PFSK-1 (cell line): ENCODE results near the gene TSFM.

Experiments used
- FOXP2 ChIP-seq: optimal IDR thresholded peaks from 2 replicates; pipeline ENCODE3; 2011; ENCODE audit warnings: borderline replicate concordance, control low read depth, inconsistent platforms; ENCODE audit not compliant: insufficient read depth; ENCODE audit errors: extremely low read length, extremely low read depth
- POLR2AphosphoS5 ChIP-seq: IDR thresholded peaks from 2 replicates; pipeline ENCODE4 v1.6.1; 2012; ENCODE audit warnings: low read depth, mild to moderate bottlenecking, control low read depth, low read length, moderate library complexity
- SIN3A ChIP-seq: IDR thresholded peaks from 2 replicates; pipeline ENCODE4 v1.6.1; 2012; ENCODE audit warnings: mild to moderate bottlenecking, low read length, moderate library complexity, borderline replicate concordance; ENCODE audit not compliant: insufficient read depth
- TAF1 ChIP-seq: IDR thresholded peaks from 2 replicates; pipeline ENCODE4 v1.6.1; 2012; ENCODE audit warnings: low read length, control low read depth, borderline replicate concordance; ENCODE audit not compliant: insufficient read depth
- TF ChIP-seq, protein P1 (sequence below), 2 experiments: IDR thresholded peaks; 2 replicates each; pipeline versions ENCODE4 v1.6.1 to v1.8.0; 2011 to 2012; ENCODE audit warnings: low read depth in 2 of 2, low read length in 2 of 2, control low read depth in 1 of 2, inconsistent platforms in 1 of 2, mild to moderate bottlenecking in 1 of 2, moderate library complexity in 1 of 2; ENCODE audit not compliant: insufficient read depth in 1 of 2

GRCh38 chr12:57756406-57757341 is 25.9 kb upstream of the TSFM start:
- TF ChIP-seq TAF1, result no peak
- no peak for TF ChIP-seq POLR2AphosphoS5
- TF ChIP-seq SIN3A, result no peak
- TF ChIP-seq, protein P1, sequence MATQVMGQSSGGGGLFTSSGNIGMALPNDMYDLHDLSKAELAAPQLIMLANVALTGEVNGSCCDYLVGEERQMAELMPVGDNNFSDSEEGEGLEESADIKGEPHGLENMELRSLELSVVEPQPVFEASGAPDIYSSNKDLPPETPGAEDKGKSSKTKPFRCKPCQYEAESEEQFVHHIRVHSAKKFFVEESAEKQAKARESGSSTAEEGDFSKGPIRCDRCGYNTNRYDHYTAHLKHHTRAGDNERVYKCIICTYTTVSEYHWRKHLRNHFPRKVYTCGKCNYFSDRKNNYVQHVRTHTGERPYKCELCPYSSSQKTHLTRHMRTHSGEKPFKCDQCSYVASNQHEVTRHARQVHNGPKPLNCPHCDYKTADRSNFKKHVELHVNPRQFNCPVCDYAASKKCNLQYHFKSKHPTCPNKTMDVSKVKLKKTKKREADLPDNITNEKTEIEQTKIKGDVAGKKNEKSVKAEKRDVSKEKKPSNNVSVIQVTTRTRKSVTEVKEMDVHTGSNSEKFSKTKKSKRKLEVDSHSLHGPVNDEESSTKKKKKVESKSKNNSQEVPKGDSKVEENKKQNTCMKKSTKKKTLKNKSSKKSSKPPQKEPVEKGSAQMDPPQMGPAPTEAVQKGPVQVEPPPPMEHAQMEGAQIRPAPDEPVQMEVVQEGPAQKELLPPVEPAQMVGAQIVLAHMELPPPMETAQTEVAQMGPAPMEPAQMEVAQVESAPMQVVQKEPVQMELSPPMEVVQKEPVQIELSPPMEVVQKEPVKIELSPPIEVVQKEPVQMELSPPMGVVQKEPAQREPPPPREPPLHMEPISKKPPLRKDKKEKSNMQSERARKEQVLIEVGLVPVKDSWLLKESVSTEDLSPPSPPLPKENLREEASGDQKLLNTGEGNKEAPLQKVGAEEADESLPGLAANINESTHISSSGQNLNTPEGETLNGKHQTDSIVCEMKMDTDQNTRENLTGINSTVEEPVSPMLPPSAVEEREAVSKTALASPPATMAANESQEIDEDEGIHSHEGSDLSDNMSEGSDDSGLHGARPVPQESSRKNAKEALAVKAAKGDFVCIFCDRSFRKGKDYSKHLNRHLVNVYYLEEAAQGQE (IDR thresholded peaks at IDR 0.05; ENCODE audit: insufficient read depth in 1 of 2, low read depth in 2 of 2, low read length in 2 of 2), result no peak
- no peak for TF ChIP-seq FOXP2
